Fibroblast of lung (primary cell): ENCODE data around the gene WDR49.

Experiments used
- EZH2 ChIP-seq: IDR thresholded peaks from 2 replicates; pipeline ENCODE4 v1.5.1; 2012; ENCODE audit warnings: low read length, control low read depth, mild to moderate bottlenecking; ENCODE audit errors: missing control alignments
- TF ChIP-seq, protein P1 (sequence below), 2 donors: IDR thresholded peaks in 1 of 2; conservative IDR thresholded peaks in 1 of 2; 1 replicate in 1 of 2; 2 replicates in 1 of 2; pipeline ENCODE4 v1.5.1; 2011 to 2012; ENCODE audit warnings: low read length in 2 of 2, control low read depth in 1 of 2, inconsistent platforms in 1 of 2, low read depth in 1 of 2, mild to moderate bottlenecking in 1 of 2

GRCh38 chr3:167493244-167493643 is 160.5 kb downstream of the WDR49 start:
- TF ChIP-seq, protein P1, sequence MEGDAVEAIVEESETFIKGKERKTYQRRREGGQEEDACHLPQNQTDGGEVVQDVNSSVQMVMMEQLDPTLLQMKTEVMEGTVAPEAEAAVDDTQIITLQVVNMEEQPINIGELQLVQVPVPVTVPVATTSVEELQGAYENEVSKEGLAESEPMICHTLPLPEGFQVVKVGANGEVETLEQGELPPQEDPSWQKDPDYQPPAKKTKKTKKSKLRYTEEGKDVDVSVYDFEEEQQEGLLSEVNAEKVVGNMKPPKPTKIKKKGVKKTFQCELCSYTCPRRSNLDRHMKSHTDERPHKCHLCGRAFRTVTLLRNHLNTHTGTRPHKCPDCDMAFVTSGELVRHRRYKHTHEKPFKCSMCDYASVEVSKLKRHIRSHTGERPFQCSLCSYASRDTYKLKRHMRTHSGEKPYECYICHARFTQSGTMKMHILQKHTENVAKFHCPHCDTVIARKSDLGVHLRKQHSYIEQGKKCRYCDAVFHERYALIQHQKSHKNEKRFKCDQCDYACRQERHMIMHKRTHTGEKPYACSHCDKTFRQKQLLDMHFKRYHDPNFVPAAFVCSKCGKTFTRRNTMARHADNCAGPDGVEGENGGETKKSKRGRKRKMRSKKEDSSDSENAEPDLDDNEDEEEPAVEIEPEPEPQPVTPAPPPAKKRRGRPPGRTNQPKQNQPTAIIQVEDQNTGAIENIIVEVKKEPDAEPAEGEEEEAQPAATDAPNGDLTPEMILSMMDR (conservative IDR thresholded peaks at IDR 0.05 in 1 of 2, IDR thresholded peaks at IDR 0.05 in 1 of 2; ENCODE audit: low read depth in 1 of 2, low read length in 2 of 2): no peak
- TF ChIP-seq EZH2: no peak
